ENCODE data around the gene CEP295NL.

Gene CEP295NL

DNA sequence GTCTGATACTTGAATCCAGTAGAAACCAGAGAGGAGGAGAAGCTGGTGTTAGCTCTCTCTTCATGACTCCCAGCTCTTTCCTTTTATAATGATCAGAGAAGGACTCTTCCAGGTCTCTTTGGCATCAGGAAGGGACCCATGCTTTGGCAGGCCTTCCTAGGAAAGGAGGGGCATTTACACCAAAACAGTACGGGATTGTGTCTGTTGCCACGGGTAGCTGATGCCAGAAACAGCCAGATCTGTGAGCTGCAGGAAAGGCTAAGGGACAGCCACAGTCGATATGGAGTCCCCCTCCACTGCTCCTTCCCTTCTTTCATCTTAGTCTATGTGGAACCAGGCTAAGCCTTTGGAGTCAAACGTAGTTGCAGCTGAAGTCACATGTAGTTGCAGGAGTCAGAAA lies 9.3 kb downstream of the CEP295NL start:
- DNase-seq: no peak
- in situ Hi-C loops (cut with HindIII; ENCODE audit: low pct_ligation_motif_present, low sequenced_read_pairs): no loop called here
- Histone ChIP-seq H3K27ac (no peak overlapping the region), H3K36me3 (replicated peaks) (peaks cover 19% of the 10 kb centered on the region), H3K4me3 (ENCODE audit: low read depth, low read length) (no peak overlapping the region), H3K27me3 (replicated peaks) (no peaks in the 10 kb centered on the region)
- TF ChIP-seq CTCF (IDR thresholded peaks at IDR 0.05; ENCODE audit: low read depth, low read length, missing control alignments): no peak

DNA sequence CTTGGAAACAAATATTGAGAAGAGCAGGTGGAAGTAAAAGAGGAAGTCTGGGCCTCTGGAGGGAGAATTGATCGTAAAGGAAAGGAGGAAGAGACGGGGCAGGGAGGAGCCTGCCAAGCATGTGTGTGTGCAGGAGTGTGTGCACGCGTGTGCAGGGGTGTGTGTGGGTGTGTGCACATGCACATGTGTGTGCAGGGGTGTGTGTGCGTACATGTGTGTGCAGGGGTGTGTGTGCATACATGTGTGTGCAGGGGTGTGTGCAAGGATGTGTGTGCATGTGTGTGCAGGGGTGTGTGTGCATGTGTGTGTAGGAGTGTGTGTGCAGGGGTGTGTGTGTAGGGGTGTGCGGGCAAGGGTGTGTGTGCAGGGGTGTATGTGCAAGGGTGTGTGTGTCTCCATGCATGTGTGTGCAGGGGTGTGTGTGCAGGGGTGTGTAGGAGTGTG lies 10.0 kb downstream of the CEP295NL start:
- Histone ChIP-seq H3K4me3 (ENCODE audit: low read depth, low read length) (no peak overlapping the region), H3K27ac (no peak overlapping the region), H3K27me3 (replicated peaks) (no peaks in the 10 kb centered on the region), H3K36me3 (replicated peaks) (peaks cover 14% of the 10 kb centered on the region)
- no peak for TF ChIP-seq CTCF (IDR thresholded peaks at IDR 0.05; ENCODE audit: low read depth, low read length, missing control alignments)
- in situ Hi-C loops (cut with HindIII; ENCODE audit: low pct_ligation_motif_present, low sequenced_read_pairs): no loop called here
- no peak for DNase-seq

DNA sequence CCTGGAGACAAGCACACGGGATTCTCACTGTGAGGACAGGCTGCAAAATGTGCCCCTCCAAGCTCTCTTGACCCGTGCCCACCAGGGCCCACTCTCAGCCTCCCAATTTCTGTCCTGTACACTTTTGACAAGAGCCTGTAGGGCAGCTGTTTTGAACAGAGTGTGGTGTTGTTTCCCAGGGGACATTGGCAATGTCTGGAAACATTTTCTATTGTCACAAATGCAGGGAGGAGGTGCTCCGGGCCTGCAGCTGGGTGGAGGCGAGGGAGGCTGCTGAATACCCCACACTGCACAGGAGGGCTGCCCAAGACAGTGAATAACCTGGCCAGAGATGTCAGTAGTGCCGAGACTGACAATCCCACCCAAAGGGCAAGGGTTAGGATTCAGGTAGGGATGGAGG lies 10.5 kb downstream of the CEP295NL start:
- H3K27ac ChIP-seq: no peak overlapping the region
- DNase-seq: no peak
- in situ Hi-C loops (cut with HindIII; ENCODE audit: low pct_ligation_motif_present, low sequenced_read_pairs): no loop called here
- H3K27me3 ChIP-seq (replicated peaks): no peaks in the 10 kb centered on the region
- H3K36me3 ChIP-seq (replicated peaks): peaks cover 9% of the 10 kb centered on the region
- H3K4me3 ChIP-seq (ENCODE audit: low read depth, low read length): no peak overlapping the region
- TF ChIP-seq CTCF (IDR thresholded peaks at IDR 0.05; ENCODE audit: low read depth, low read length, missing control alignments): no peak

GRCh38 chr17:78892062-78892456 lies 10.9 kb downstream of the CEP295NL start:
- no peak for TF ChIP-seq CTCF (IDR thresholded peaks at IDR 0.05; ENCODE audit: low read depth, low read length, missing control alignments)
- DNase-seq: no peak
- in situ Hi-C loops (cut with HindIII; ENCODE audit: low pct_ligation_motif_present, low sequenced_read_pairs): no loop called here
- Histone ChIP-seq H3K27ac (no peak overlapping the region), H3K36me3 (replicated peaks) (peaks cover 9% of the 10 kb centered on the region), H3K27me3 (replicated peaks) (no peaks in the 10 kb centered on the region), H3K4me3 (ENCODE audit: low read depth, low read length) (no peak overlapping the region)

DNA sequence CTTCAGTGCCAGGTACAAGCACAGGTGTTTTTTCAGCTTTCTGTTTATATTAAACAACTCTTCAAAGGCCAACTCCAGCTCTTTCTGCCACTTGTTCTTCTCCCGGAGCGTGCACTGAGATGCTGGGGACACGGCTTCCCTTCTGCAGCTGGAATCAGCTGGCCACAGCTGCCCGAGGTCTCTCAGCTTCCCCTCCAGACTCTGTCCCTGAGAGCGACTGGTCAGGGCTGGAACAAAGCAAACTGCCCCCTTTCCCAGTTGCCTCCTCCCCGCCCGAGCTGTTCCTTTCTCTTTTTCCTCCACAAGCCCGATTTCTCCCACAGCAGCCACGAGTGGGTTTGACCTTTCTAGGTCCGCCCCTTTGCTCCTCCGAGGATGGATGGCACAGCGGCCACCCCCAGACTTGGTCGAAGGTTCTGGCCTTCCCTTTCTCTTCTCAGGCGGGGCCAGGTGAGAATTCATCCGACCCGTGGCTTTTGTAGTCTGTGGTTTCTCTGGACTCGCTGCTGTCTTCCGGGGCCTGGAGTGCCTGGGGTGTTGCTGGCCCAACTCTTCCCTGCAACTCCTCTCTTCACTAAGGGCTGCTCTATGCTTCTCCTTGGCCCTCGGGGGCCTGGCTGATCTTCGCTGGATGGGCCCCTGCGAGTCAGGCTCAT lies 11.5 kb downstream of the CEP295NL start:
- H3K36me3 ChIP-seq (replicated peaks): peaks cover 9% of the 10 kb centered on the region
- in situ Hi-C loops (cut with HindIII; ENCODE audit: low pct_ligation_motif_present, low sequenced_read_pairs): no loop called here

More for the DNA sequence above, 11.5 kb downstream of the CEP295NL start:
- Histone ChIP-seq H3K4me3 (ENCODE audit: low read depth, low read length) (no peak overlapping the region), H3K27me3 (replicated peaks) (no peaks in the 10 kb centered on the region), H3K27ac (no peak overlapping the region)
- DNase-seq: no peak
- no peak for TF ChIP-seq CTCF (IDR thresholded peaks at IDR 0.05; ENCODE audit: low read depth, low read length, missing control alignments)

All from brain microvascular endothelial cell (primary cell).